ENCODE results near the gene CASS4. TPM values are rescaled to one million over a fixed set of nuclear protein-coding genes. Genes with fewer than 3 reads are reported as not detected.
"Not testable (repeated sequence)": the region's sequence is repeated elsewhere in the genome, so short reads cannot be mapped to it uniquely, and the experiment has no call there.

The CASS4 gene
- total RNA-seq, 1 donor from 2014 or later, result 0.56 TPM

GRCh38 chr20:56406910-56407309, 5.2 kb upstream of the CASS4 start:
- H3K27ac Mint-ChIP-seq, result no peak overlapping the region
- H3K36me3 Mint-ChIP-seq, result peaks cover 28% of the 10 kb centered on the region
- no peak overlapping the region for H3K4me3 Mint-ChIP-seq
- no peak for DNase-seq (ENCODE audit: extremely low spot score, unreplicated experiment)
- H3K9me3 Mint-ChIP-seq, result no peaks in the 10 kb centered on the region
- no peaks in the 10 kb centered on the region for H3K27me3 Mint-ChIP-seq
- TF ChIP-seq, protein P1, sequence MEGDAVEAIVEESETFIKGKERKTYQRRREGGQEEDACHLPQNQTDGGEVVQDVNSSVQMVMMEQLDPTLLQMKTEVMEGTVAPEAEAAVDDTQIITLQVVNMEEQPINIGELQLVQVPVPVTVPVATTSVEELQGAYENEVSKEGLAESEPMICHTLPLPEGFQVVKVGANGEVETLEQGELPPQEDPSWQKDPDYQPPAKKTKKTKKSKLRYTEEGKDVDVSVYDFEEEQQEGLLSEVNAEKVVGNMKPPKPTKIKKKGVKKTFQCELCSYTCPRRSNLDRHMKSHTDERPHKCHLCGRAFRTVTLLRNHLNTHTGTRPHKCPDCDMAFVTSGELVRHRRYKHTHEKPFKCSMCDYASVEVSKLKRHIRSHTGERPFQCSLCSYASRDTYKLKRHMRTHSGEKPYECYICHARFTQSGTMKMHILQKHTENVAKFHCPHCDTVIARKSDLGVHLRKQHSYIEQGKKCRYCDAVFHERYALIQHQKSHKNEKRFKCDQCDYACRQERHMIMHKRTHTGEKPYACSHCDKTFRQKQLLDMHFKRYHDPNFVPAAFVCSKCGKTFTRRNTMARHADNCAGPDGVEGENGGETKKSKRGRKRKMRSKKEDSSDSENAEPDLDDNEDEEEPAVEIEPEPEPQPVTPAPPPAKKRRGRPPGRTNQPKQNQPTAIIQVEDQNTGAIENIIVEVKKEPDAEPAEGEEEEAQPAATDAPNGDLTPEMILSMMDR (conservative IDR thresholded peaks at IDR 0.05), result no peak
- H3K4me1 Mint-ChIP-seq (ENCODE audit: unreplicated experiment), result no peaks in the 10 kb centered on the region

DNA sequence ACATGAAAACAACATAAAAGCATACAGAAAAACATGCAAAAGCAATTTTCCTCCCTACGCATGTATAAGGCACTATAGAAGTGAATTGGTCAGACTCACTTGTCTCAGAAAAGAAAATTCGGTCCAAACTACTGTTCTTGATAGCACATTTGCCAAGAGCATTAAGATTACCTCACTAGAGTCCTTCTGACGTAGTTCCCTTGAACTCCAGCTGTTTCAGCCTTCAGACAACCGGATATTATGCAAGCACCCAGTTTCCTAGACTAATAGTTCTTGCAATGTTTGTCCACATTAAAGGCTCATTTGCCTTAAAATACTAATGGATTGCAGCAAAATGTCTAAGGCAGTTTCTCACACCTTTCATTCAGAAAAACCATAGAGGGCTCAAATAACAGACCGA, 2.5 kb upstream of the CASS4 start:
- no peaks in the 10 kb centered on the region for H3K9me3 Mint-ChIP-seq
- H3K36me3 Mint-ChIP-seq, result peaks cover 18% of the 10 kb centered on the region
- H3K4me1 Mint-ChIP-seq (ENCODE audit: unreplicated experiment), result no peaks in the 10 kb centered on the region
- no peak overlapping the region for H3K4me3 Mint-ChIP-seq
- H3K27ac Mint-ChIP-seq, result no peak overlapping the region
- no peak for DNase-seq (ENCODE audit: extremely low spot score, unreplicated experiment)
- H3K27me3 Mint-ChIP-seq, result no peaks in the 10 kb centered on the region
- TF ChIP-seq, protein P1 (conservative IDR thresholded peaks at IDR 0.05), result no peak

DNA sequence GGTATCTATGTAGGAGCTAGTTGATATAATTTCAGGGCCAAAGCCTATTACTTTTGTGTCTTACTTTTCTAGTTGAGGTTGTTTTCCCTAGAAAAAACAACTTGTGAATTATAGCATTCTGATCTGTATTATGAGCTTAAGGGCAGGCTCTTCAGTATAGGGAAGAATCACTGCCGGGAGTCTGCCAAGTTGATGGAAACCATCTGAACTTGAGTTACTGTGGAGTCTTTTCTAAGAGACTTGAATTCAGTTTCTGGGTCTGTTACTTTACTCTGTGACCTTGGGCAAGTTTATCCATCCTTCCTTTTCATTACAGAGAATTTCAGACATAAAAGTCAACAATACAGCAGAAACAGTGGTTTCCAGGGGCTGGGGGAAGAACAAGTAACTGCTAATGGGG, 2.1 kb upstream of the CASS4 start:
- Mint-ChIP-seq H3K4me3 (no peak overlapping the region), H3K4me1 (ENCODE audit: unreplicated experiment) (no peaks in the 10 kb centered on the region), H3K9me3 (no peaks in the 10 kb centered on the region), H3K27ac (no peak overlapping the region), H3K27me3 (no peaks in the 10 kb centered on the region), H3K36me3 (peaks cover 18% of the 10 kb centered on the region)
- DNase-seq (ENCODE audit: extremely low spot score, unreplicated experiment), result no peak
- TF ChIP-seq, protein P1 (conservative IDR thresholded peaks at IDR 0.05), result no peak

DNA sequence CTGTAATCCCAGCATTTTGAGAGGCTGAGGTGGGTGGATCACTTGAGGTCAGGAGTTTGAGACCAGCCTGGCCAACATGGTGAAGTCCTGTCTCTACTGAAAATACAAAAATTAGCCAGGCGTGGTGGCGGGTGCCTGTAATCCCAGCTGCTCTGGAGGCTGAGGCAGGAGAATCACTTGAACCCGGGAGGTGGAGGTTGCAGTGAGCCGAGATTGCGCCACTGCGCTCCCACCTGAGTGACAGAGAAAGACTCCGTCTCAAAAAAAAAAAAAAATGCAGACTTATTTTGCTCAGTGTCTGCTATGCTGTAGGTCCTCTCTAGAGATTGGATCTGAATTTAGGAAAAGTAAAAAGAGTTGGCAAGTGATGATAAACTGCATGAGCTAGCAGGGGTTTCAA, 773 bp upstream of the CASS4 start:
- not testable (repeated sequence) for H3K4me3 Mint-ChIP-seq; DNase-seq (ENCODE audit: extremely low spot score, unreplicated experiment); H3K27ac Mint-ChIP-seq; H3K27me3 Mint-ChIP-seq; H3K4me1 Mint-ChIP-seq (ENCODE audit: unreplicated experiment); H3K9me3 Mint-ChIP-seq
- peaks cover 14% of the 10 kb centered on the region for H3K36me3 Mint-ChIP-seq

- peaks cover 14% of the 10 kb centered on the region for H3K36me3 Mint-ChIP-seq
- TF ChIP-seq, protein P1 (conservative IDR thresholded peaks at IDR 0.05), result no peak
- no peak overlapping the region for H3K27ac Mint-ChIP-seq
These were observed 372 bp downstream of the CASS4 start for GRCh38 chr20:56412473-56412790.

DNA sequence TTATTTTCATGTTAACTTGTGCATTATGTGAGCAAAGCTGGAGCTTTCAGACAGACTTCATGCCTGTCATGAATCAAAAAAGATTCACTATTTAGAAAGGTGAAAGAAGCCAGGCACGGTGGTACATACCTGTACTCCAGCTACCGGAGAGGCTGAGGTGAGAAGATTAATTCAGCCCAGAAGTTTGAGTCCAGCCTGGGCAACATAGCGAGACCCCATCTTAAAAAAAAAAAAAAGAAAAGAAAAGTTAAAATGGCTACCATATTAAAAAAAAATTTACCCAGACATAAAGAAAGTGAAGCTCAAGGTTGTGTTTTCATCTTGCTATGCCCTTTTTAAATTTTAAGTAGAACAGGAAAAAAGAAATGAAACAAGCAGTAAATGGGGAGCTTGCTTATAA, 889 bp downstream of the CASS4 start:
- Mint-ChIP-seq H3K36me3 (peaks cover 15% of the 10 kb centered on the region), H3K4me1 (ENCODE audit: unreplicated experiment) (no peaks in the 10 kb centered on the region), H3K4me3 (no peak overlapping the region), H3K27me3 (no peaks in the 10 kb centered on the region), H3K27ac (no peak overlapping the region), H3K9me3 (no peaks in the 10 kb centered on the region)
- DNase-seq (ENCODE audit: extremely low spot score, unreplicated experiment), result no peak
- TF ChIP-seq, protein P1 (conservative IDR thresholded peaks at IDR 0.05), result no peak

More at GRCh38 chr20:56412473-56412790, 372 bp downstream of the CASS4 start:
- H3K4me1 Mint-ChIP-seq (ENCODE audit: unreplicated experiment), result no peaks in the 10 kb centered on the region
- DNase-seq (ENCODE audit: extremely low spot score, unreplicated experiment), result no peak
- no peak overlapping the region for H3K4me3 Mint-ChIP-seq
- no peaks in the 10 kb centered on the region for H3K9me3 Mint-ChIP-seq
- no peaks in the 10 kb centered on the region for H3K27me3 Mint-ChIP-seq
